Breast epithelium (tissue), 3 donors: ENCODE results near the gene CHIT1.

Experiments
- CTCF ChIP-seq, 3 donors: fragments of 450-650 bp; IDR thresholded peaks; one replicate each; pipeline ENCODE4 v1.5.1; 2016 to 2017; ENCODE audit warnings: antibody characterized with exemption in 3 of 3, mild to moderate bottlenecking in 3 of 3, moderate library complexity in 3 of 3
- POLR2AphosphoS5 ChIP-seq, 3 donors: sonication (generic); formaldehyde crosslinking; IDR thresholded peaks; one replicate each; pipeline ENCODE4 v1.6.1; 2017; ENCODE audit warnings: antibody characterized with exemption in 3 of 3

- TF ChIP-seq CTCF (IDR thresholded peaks at IDR 0.05) (no peak), POLR2AphosphoS5 (IDR thresholded peaks at IDR 0.05) (no peak)
Observed at GRCh38 chr1:203185585-203185984, 43.9 kb downstream of the CHIT1 start.
